Skeletal muscle satellite cell (primary cell): ENCODE data around the gene MORN3.

Experiments
- H3K27me3 ChIP-seq: 2 replicates; pipeline ENCODE4 v1.7.0; 2013; ENCODE audit warnings: low read length; ENCODE audit not compliant: control insufficient read depth, insufficient read depth
- H3K36me3 ChIP-seq: 2 replicates; pipeline ENCODE4 v1.7.0; 2013; ENCODE audit warnings: mild to moderate bottlenecking, control low read depth, low read length; ENCODE audit not compliant: insufficient read depth
- H3K4me1 ChIP-seq: 2 replicates; pipeline ENCODE4 v1.7.0; 2013; ENCODE audit warnings: low read length; ENCODE audit not compliant: control insufficient read depth, insufficient read depth
- H3K4me2 ChIP-seq: 2 replicates; pipeline ENCODE4 v1.7.0; 2013; ENCODE audit warnings: mild to moderate bottlenecking, low read length
- H3K4me3 ChIP-seq: 2 replicates; pipeline ENCODE4 v1.7.0; 2013; ENCODE audit warnings: low read length
- H3K9ac ChIP-seq: 2 replicates; pipeline ENCODE4 v1.7.0; 2013; ENCODE audit warnings: mild to moderate bottlenecking, low read depth, low read length, moderate library complexity
- H3K9me3 ChIP-seq: replicated peaks from 2 replicates; pipeline ENCODE4 v1.7.0; 2013; ENCODE audit warnings: mild to moderate bottlenecking, control low read depth, low read length

MORN3 gene

DNA sequence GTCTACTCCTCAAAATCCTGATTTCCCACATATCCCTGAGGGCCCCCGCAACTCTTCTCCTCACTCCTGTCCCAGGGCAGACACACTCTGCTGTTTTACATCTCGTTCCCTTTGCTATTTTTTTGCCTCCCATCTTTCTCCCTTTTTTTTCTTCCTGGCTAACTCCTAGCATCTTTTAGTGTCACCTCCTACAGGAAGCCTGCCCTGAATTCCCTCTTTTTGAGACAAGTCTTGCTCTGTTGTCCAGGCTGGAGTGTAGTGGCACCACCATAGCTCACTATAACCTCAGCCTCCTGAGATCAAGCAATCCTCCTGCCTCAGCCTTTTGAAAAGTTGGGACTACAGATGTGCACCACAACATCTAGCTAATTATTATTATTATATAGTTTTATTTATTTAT lies 13.3 kb downstream of the MORN3 start:
- no peak overlapping the region for H3K4me2 ChIP-seq
- no peak overlapping the region for H3K9ac ChIP-seq
- no peaks in the 10 kb centered on the region for H3K4me1 ChIP-seq
- H3K4me3 ChIP-seq, result no peak overlapping the region
- H3K9me3 ChIP-seq, result no peaks in the 10 kb centered on the region
- no peaks in the 10 kb centered on the region for H3K36me3 ChIP-seq
- no peaks in the 10 kb centered on the region for H3K27me3 ChIP-seq

- Histone ChIP-seq H3K9me3 (no peaks in the 10 kb centered on the region), H3K27me3 (no peaks in the 10 kb centered on the region), H3K4me3 (no peak overlapping the region), H3K36me3 (no peaks in the 10 kb centered on the region), H3K4me2 (no peak overlapping the region), H3K9ac (no peak overlapping the region), H3K4me1 (no peaks in the 10 kb centered on the region)
These were observed 15.5 kb downstream of the MORN3 start for GRCh38 chr12:121653999-121654398.

DNA sequence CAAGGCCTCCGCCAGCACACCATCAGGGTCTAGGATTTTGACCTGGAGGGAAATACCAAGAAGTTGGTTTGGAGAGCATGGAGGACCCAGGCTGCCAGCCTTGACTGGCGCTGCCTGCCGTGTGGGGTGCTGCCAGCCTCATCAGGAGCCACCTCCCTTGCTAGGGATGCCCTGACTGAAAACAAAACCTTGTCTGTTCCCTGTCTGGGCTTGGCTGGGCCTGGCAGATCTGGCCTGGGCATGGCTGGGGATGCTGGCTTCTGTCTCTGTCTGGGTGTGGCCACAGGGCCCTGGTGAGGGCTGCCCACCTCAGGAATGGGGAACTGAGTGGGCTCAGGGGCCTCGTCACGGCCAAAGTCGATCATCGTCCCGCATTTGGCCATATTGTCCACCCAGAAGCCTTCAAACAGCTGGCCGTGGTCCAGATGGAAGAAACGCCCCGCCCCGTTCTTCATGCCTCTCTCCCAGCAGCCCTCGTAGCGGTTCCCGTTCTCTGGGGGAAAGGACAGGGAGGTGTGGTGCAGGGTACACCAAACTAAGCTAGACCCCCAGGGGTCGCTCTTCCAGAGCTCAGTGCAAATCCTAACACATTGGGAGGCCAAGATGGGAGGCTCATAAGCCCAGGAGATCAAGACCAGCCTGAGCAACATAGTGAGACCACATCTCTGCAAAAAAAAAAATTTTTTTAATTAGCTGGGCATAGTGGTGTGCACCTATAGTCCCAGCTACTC lies 16.5 kb downstream of the MORN3 start:
- Histone ChIP-seq H3K9ac (no peak overlapping the region), H3K27me3 (no peaks in the 10 kb centered on the region), H3K4me1 (no peaks in the 10 kb centered on the region), H3K4me2 (no peak overlapping the region), H3K4me3 (no peak overlapping the region), H3K9me3 (no peaks in the 10 kb centered on the region), H3K36me3 (no peaks in the 10 kb centered on the region)

- Histone ChIP-seq H3K27me3 (no peaks in the 10 kb centered on the region), H3K4me3 (no peak overlapping the region), H3K9me3 (no peaks in the 10 kb centered on the region), H3K36me3 (no peaks in the 10 kb centered on the region), H3K4me2 (no peak overlapping the region), H3K4me1 (no peaks in the 10 kb centered on the region), H3K9ac (no peak overlapping the region)
These were observed 18.1 kb downstream of the MORN3 start for GRCh38 chr12:121651320-121651719.

DNA sequence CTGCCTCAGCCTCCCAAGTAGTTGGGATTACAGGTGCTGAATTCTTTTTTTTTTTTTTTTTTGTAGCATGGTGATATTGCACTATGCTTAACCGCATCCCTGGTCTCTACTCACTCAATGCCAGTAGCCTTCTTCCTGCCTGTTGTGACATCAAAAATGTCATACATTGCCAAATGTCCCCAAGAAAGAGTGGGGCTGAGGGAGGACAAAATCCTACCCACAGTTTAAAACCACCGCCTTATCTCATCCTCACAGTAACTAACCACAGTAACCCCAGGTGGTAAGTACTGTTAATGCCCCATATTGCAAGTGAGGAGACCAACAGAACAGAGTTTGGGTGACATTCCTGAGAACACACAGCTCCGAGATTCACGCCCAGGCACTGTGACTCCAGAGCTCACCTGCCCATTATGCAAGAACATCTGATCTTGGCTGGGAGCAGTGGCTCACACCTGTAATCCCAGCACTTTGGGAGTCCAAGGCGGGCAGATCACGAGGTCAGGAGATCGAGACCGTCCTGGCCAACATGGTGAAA lies 19.6 kb downstream of the MORN3 start:
- H3K4me3 ChIP-seq, result no peak overlapping the region
- no peaks in the 10 kb centered on the region for H3K4me1 ChIP-seq
- H3K36me3 ChIP-seq, result no peaks in the 10 kb centered on the region
- no peaks in the 10 kb centered on the region for H3K27me3 ChIP-seq
- H3K9me3 ChIP-seq, result no peaks in the 10 kb centered on the region
- no peak overlapping the region for H3K9ac ChIP-seq
- no peak overlapping the region for H3K4me2 ChIP-seq

DNA sequence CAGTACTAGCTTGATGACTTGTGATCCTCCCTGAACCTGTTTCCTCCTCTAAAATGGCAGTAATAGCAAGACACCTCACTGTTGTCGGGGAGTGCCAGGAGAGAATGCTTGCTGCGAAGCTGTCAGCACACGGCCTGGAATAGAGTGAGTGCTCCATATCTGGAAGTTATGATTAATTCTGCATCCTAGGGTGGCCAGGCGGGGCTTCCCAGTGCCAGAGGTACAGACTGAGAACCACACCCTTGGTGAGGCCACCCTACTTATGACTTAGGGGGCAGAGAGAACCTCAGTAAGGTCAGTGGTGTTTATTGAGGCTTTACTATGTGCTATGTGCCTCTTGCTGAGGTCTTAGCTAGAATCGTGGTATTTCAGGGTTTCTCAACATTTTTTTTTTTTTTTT lies 20.1 kb downstream of the MORN3 start:
- Histone ChIP-seq H3K27me3 (no peaks in the 10 kb centered on the region), H3K36me3 (no peaks in the 10 kb centered on the region), H3K9ac (no peak overlapping the region), H3K4me1 (no peaks in the 10 kb centered on the region), H3K4me3 (no peak overlapping the region), H3K9me3 (no peaks in the 10 kb centered on the region), H3K4me2 (no peak overlapping the region)

GRCh38 chr12:121648458-121649028 lies 20.9 kb downstream of the MORN3 start:
- no peaks in the 10 kb centered on the region for H3K36me3 ChIP-seq
- no peaks in the 10 kb centered on the region for H3K4me1 ChIP-seq
- H3K27me3 ChIP-seq, result no peaks in the 10 kb centered on the region
- H3K4me3 ChIP-seq, result no peak overlapping the region
- no peaks in the 10 kb centered on the region for H3K9me3 ChIP-seq
- H3K9ac ChIP-seq, result no peak overlapping the region
- no peak overlapping the region for H3K4me2 ChIP-seq

DNA sequence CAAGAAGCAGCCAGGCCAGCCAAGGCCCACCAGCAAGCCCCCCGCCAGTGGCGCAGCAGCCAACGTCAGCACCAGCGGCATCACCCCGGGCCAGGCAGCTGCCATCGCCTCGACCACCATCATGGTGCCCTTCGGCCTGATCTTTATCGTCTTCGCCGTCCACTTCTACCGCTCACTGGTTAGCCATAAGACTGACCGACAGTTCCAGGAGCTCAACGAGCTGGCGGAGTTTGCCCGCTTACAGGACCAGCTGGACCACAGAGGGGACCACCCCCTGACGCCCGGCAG lies 28.2 kb downstream of the MORN3 start:
- Histone ChIP-seq H3K4me2 (no peak overlapping the region), H3K36me3 (peaks cover 4% of the 10 kb centered on the region)

GRCh38 chr12:121638298-121639202 lies 30.9 kb downstream of the MORN3 start:
- H3K4me3 ChIP-seq, result no peak overlapping the region
- peaks cover 3% of the 10 kb centered on the region for H3K4me1 ChIP-seq
- H3K27me3 ChIP-seq, result no peaks in the 10 kb centered on the region
- H3K4me2 ChIP-seq, result no peak overlapping the region
- peaks cover 4% of the 10 kb centered on the region for H3K36me3 ChIP-seq
- H3K9me3 ChIP-seq, result no peaks in the 10 kb centered on the region
- no peak overlapping the region for H3K9ac ChIP-seq

More for the DNA sequence above, 28.2 kb downstream of the MORN3 start:
- no peak overlapping the region for H3K9ac ChIP-seq
- no peaks in the 10 kb centered on the region for H3K27me3 ChIP-seq
- H3K4me3 ChIP-seq, result no peak overlapping the region
- no peaks in the 10 kb centered on the region for H3K9me3 ChIP-seq
- no peaks in the 10 kb centered on the region for H3K4me1 ChIP-seq

GRCh38 chr12:121637231-121637914 lies 32.1 kb downstream of the MORN3 start:
- Histone ChIP-seq H3K4me3 (no peak overlapping the region), H3K27me3 (no peaks in the 10 kb centered on the region), H3K4me1 (peaks cover 3% of the 10 kb centered on the region), H3K9me3 (no peaks in the 10 kb centered on the region), H3K36me3 (peaks cover 4% of the 10 kb centered on the region), H3K4me2 (no peak overlapping the region), H3K9ac (no peak overlapping the region)

DNA sequence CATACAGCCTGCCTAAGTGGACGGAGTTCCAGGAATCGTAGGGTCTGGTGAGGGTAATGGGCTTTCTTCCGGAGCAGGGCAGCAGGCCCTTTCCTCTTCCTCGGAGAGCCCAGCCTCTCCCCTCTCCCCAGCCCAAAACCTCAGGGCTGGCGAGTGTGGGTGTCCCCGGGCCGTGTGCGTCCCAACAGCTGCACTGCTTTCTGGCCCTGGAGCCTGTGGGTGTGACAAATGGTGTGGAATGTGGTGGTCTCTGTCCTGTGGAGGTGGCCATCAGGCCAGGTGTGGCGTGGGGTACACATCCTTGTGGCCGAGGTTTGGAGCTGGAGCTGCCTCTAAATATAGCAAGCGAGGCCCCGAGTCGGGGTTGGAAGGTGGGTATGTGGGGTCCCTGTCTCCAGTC lies 34.6 kb downstream of the MORN3 start:
- H3K9me3 ChIP-seq, result no peaks in the 10 kb centered on the region
- H3K4me1 ChIP-seq, result peaks cover 4% of the 10 kb centered on the region
- H3K4me2 ChIP-seq, result no peak overlapping the region
- H3K36me3 ChIP-seq, result no peaks in the 10 kb centered on the region
- H3K9ac ChIP-seq, result no peak overlapping the region
- no peak overlapping the region for H3K4me3 ChIP-seq
- no peaks in the 10 kb centered on the region for H3K27me3 ChIP-seq
